Liver (tissue), 3 donors: ENCODE data around the gene KLF6.

Source experiments
- ATF3 ChIP-seq: IDR thresholded peaks from 2 replicates; pipeline ENCODE4 v1.6.1; 2016; ENCODE audit warnings: antibody characterized with exemption
- EGR1 ChIP-seq, 2 donors: IDR thresholded peaks; 2 replicates each; pipeline ENCODE4 v1.6.1; 2016 to 2018; ENCODE audit warnings: antibody characterized with exemption in 2 of 2, low read depth in 2 of 2
- FOXA1 ChIP-seq: IDR thresholded peaks from 2 replicates; pipeline ENCODE4 v1.6.1; 2016; ENCODE audit warnings: antibody characterized with exemption
- JUND ChIP-seq, 2 donors: IDR thresholded peaks; 2 replicates each; pipeline ENCODE4 v1.6.1; 2016; ENCODE audit warnings: antibody characterized with exemption in 2 of 2
- NR2F2 ChIP-seq: IDR thresholded peaks from 2 replicates; pipeline ENCODE4 v1.6.1; 2016; ENCODE audit warnings: antibody characterized with exemption
- RAD21 ChIP-seq, 2 donors: IDR thresholded peaks; 2 replicates each; pipeline ENCODE4 v1.6.1; 2016; ENCODE audit warnings: antibody characterized with exemption in 2 of 2, mild to moderate bottlenecking in 2 of 2
- TAF1 ChIP-seq: conservative IDR thresholded peaks from 2 replicates; pipeline ENCODE4 v1.6.1; 2016; ENCODE audit warnings: antibody characterized with exemption, mild to moderate bottlenecking
- YY1 ChIP-seq: IDR thresholded peaks from 2 replicates; pipeline ENCODE4 v1.6.1; 2016; ENCODE audit warnings: antibody characterized with exemption, mild to moderate bottlenecking
- TF ChIP-seq, protein P1 (sequence below): fragments of 150-350 bp; IDR thresholded peaks from 2 replicates; pipeline ENCODE4 v1.5.1; 2017; ENCODE audit warnings: improper control_type of control experiment, low read depth, low read length; ENCODE audit not compliant: missing input control
- TF ChIP-seq, protein P2 (sequence below): IDR thresholded peaks from 2 replicates; pipeline ENCODE4 v1.6.1; 2016; ENCODE audit warnings: antibody characterized with exemption
- donor health status: healthy.
- donor health status: healthy.

GRCh38 chr10:3762309-3762708, 22.7 kb downstream of the KLF6 start:
- no peak for TF ChIP-seq JUND (IDR thresholded peaks at IDR 0.05)
- TF ChIP-seq, protein P1, sequence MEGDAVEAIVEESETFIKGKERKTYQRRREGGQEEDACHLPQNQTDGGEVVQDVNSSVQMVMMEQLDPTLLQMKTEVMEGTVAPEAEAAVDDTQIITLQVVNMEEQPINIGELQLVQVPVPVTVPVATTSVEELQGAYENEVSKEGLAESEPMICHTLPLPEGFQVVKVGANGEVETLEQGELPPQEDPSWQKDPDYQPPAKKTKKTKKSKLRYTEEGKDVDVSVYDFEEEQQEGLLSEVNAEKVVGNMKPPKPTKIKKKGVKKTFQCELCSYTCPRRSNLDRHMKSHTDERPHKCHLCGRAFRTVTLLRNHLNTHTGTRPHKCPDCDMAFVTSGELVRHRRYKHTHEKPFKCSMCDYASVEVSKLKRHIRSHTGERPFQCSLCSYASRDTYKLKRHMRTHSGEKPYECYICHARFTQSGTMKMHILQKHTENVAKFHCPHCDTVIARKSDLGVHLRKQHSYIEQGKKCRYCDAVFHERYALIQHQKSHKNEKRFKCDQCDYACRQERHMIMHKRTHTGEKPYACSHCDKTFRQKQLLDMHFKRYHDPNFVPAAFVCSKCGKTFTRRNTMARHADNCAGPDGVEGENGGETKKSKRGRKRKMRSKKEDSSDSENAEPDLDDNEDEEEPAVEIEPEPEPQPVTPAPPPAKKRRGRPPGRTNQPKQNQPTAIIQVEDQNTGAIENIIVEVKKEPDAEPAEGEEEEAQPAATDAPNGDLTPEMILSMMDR, result no peak
- TF ChIP-seq, protein P2, sequence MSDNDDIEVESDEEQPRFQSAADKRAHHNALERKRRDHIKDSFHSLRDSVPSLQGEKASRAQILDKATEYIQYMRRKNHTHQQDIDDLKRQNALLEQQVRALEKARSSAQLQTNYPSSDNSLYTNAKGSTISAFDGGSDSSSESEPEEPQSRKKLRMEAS, result no peak
- no peak for TF ChIP-seq FOXA1
- TF ChIP-seq NR2F2, result no peak
- TF ChIP-seq EGR1 (IDR thresholded peaks at IDR 0.05; ENCODE audit: low read depth in 2 of 2), result no peak
- TF ChIP-seq RAD21 (IDR thresholded peaks at IDR 0.05), result no peak
- TF ChIP-seq YY1, result no peak
- TF ChIP-seq TAF1, result no peak
- TF ChIP-seq ATF3, result no peak
